Measurements from ENCODE around the gene NCAM1. TPM values are rescaled to one million over a fixed set of nuclear protein-coding genes. Genes with fewer than 3 reads are reported as not detected.

NCAM1 gene
- total and polyA plus RNA-seq, 9 of the 15 experiments (the other 6 are each of a cell fraction or from before 2014, with no cell fraction given) = 0.09 to 0.23 TPM; not detected in 7

DNA sequence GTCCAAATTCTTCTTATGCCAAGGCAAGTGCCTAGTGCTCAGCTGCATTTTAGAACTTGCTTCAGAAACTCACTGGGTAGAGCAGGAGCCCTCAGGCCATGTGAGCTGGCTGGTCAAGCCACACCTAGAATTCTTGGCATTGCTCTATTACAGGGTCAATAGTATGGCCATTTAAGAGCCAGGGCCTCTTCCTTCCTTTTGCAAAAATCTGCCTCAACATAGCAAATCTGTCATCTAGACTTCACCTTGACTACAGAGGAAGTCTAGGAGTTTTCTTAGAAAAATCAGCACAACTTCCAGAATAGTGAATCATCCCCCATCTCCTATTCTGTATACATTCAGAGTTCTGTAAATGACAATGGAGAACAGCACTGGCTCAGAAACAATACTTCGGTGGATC is 241.2 kb downstream of the NCAM1 start:
- ChIA-PET POLR2A (interaction anchor here (0.6 kb wide), 1 partner anchor 109 kb away, joined by 3 read pairs; no protein-coding TSS in a partner anchor), CTCF (ENCODE audit: low intra/inter-chr PET ratio) (no interaction called here)
- intact Hi-C loops (cut with micrococcal nuclease) = no loop called here
- in situ Hi-C loops (cut with MboI) = no loop called here
- H3K9me3 ChIP-seq (replicated peaks; ENCODE audit: control insufficient read depth, insufficient read depth, low read depth, low read length) = no peaks in the 10 kb centered on the region
- BruUV-seq (replicated peaks) = no TSS peak
- no peak overlapping the region for H3K9ac ChIP-seq (ENCODE audit: insufficient read depth in 1 of 2, low read depth in 2 of 2, low read length in 2 of 2)
- H3K27ac ChIP-seq (ENCODE audit: extremely low read depth, low read depth, low read length) = no peak overlapping the region
- H3K4me2 ChIP-seq (ENCODE audit: insufficient read depth, low read length) = no peak overlapping the region
- no peaks in the 10 kb centered on the region for H3K9me1 ChIP-seq (ENCODE audit: control insufficient read depth, insufficient read depth, low read length)
- H3K79me2 ChIP-seq (ENCODE audit: control insufficient read depth, insufficient read depth, low read length) = no peaks in the 10 kb centered on the region
- peaks cover 12 to 36% of the 10 kb centered on the region in 2 experiments for H3K27me3 ChIP-seq (ENCODE audit: control insufficient read depth in 2 of 2, insufficient read depth in 2 of 2, low read length in 2 of 2)
- H3K4me3 ChIP-seq = no peak overlapping the region
- WGBS (ENCODE audit: insufficient coverage, low coverage, missing lambda C conversion rate) = 0% methylated on average over 1 of the region's 1 CpG
- H2AFZ ChIP-seq (ENCODE audit: low read depth, low read length) = no peak overlapping the region
- H3K4me1 ChIP-seq (replicated peaks in 1 of 2; ENCODE audit: control insufficient read depth in 2 of 2, insufficient read depth in 2 of 2, low read length in 2 of 2) = no peaks in the 10 kb centered on the region
- DNase-seq (ENCODE audit: extremely low read depth in 1 of 4, low spot score in 3 of 4) (no peak), ATAC-seq (no peak), FAIRE-seq (no peak)
- no peaks in the 10 kb centered on the region for H3K36me3 ChIP-seq (ENCODE audit: control insufficient read depth, insufficient read depth, low read length)
- H4K20me1 ChIP-seq (replicated peaks; ENCODE audit: control insufficient read depth, insufficient read depth, low read length) = no peaks in the 10 kb centered on the region
- TF ChIP-seq, protein P1, sequence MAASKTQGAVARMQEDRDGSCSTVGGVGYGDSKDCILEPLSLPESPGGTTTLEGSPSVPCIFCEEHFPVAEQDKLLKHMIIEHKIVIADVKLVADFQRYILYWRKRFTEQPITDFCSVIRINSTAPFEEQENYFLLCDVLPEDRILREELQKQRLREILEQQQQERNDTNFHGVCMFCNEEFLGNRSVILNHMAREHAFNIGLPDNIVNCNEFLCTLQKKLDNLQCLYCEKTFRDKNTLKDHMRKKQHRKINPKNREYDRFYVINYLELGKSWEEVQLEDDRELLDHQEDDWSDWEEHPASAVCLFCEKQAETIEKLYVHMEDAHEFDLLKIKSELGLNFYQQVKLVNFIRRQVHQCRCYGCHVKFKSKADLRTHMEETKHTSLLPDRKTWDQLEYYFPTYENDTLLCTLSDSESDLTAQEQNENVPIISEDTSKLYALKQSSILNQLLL (CRISPR knock-in tag; IDR thresholded peaks at IDR 0.05; ENCODE audit: borderline replicate concordance) = no peak
- TF ChIP-seq SUPT5H (IDR thresholded peaks at IDR 0.05) (no peak), PHTF2 (CRISPR knock-in tag; IDR thresholded peaks at IDR 0.05) (no peak), NCOA4 (IDR thresholded peaks at IDR 0.05; ENCODE audit: partially characterized antibody) (no peak), HMGXB4 (CRISPR knock-in tag; IDR thresholded peaks at IDR 0.05) (no peak), RUNX1 (IDR thresholded peaks at IDR 0.05; ENCODE audit: low read depth) (no peak), BRD4 (IDR thresholded peaks at IDR 0.05) (no peak), LARP7 (IDR thresholded peaks at IDR 0.05) (no peak), KLF13 (tag; IDR thresholded peaks at IDR 0.05; ENCODE audit: borderline replicate concordance, low read depth) (no peak)

All from K562 (cell line).